ENCODE measurements around the gene TMEM72. TPM values are rescaled to one million over a fixed set of nuclear protein-coding genes. Genes with fewer than 3 reads are reported as not detected.

Gene TMEM72
- total RNA-seq, 1 donor from 2014 or later = not detected

GRCh38 chr10:44947371-44948152 is 36.4 kb downstream of the TMEM72 start:
- ATAC-seq (no peak), DNase-seq (ENCODE audit: low spot score) (no peak)
- intact Hi-C loops (cut with DNase I) = no loop called here

- DNase-seq (ENCODE audit: low spot score) = no peak
- intact Hi-C loops (cut with DNase I) = no loop called here
- no peak for ATAC-seq
Measured at GRCh38 chr10:44948642-44949041, 37.5 kb downstream of the TMEM72 start.

- ATAC-seq (no peak), DNase-seq (ENCODE audit: low spot score) (no peak)
- intact Hi-C loops (cut with DNase I) = no loop called here
Measured at GRCh38 chr10:44949127-44949802, 38.1 kb downstream of the TMEM72 start.

- intact Hi-C loops (cut with DNase I) = no loop called here
- ATAC-seq (peak; percentile 41), DNase-seq (ENCODE audit: low spot score) (no peak)
Measured at GRCh38 chr10:44949915-44950314, 38.8 kb downstream of the TMEM72 start.

GRCh38 chr10:44950326-44951225 is 39.4 kb downstream of the TMEM72 start:
- DNase-seq (ENCODE audit: low spot score) = no peak
- intact Hi-C loops (cut with DNase I) = no loop called here
- peak; percentile 12 for ATAC-seq

- intact Hi-C loops (cut with DNase I) = no loop called here
- ATAC-seq (no peak), DNase-seq (ENCODE audit: low spot score) (no peak)
Measured at GRCh38 chr10:44951576-44952226, 40.6 kb downstream of the TMEM72 start.

- DNase-seq (ENCODE audit: low spot score) = no peak
- ATAC-seq = no peak
- intact Hi-C loops (cut with DNase I) = no loop called here
Measured at GRCh38 chr10:44952779-44953231, 41.7 kb downstream of the TMEM72 start.

GRCh38 chr10:44954042-44954441 is 42.9 kb downstream of the TMEM72 start:
- no peak for ATAC-seq
- DNase-seq (ENCODE audit: low spot score) = no peak

GRCh38 chr10:44954962-44955361 is 43.8 kb downstream of the TMEM72 start:
- intact Hi-C loops (cut with DNase I) = no loop called here
- no peak for ATAC-seq
- DNase-seq (ENCODE audit: low spot score) = no peak

More at GRCh38 chr10:44954042-44954441, 42.9 kb downstream of the TMEM72 start:
- intact Hi-C loops (cut with DNase I) = no loop called here

GRCh38 chr10:44955413-44956070 is 44.4 kb downstream of the TMEM72 start:
- DNase-seq (ENCODE audit: low spot score) (no peak), ATAC-seq (peak; percentile 20)
- intact Hi-C loops (cut with DNase I) = no loop called here

GRCh38 chr10:44956226-44956625 is 45.1 kb downstream of the TMEM72 start:
- intact Hi-C loops (cut with DNase I) = no loop called here
- DNase-seq (ENCODE audit: low spot score) (no peak), ATAC-seq (no peak)

- no peak for ATAC-seq
- intact Hi-C loops (cut with DNase I) = no loop called here
- no peak for DNase-seq (ENCODE audit: low spot score)
Measured at GRCh38 chr10:44956717-44957706, 45.9 kb downstream of the TMEM72 start.

GRCh38 chr10:44958196-44958897 is 47.2 kb downstream of the TMEM72 start:
- intact Hi-C loops (cut with DNase I) = no loop called here
- no peak for DNase-seq (ENCODE audit: low spot score)
- peak; percentile 20 for ATAC-seq

- ATAC-seq = no peak
- intact Hi-C loops (cut with DNase I) = no loop called here
- DNase-seq (ENCODE audit: low spot score) = no peak
Measured at GRCh38 chr10:44958898-44959246, 47.7 kb downstream of the TMEM72 start.

- peak; percentile 97 for DNase-seq (ENCODE audit: low spot score)
- intact Hi-C loops (cut with DNase I) = no loop called here
- ATAC-seq = peak; percentile 91
Measured at GRCh38 chr10:44959247-44960087, 48.3 kb downstream of the TMEM72 start, which contains the start of gene RASSF4. Gene RASSF4 (plus strand): TSS chr10:44959802. CDS start chr10:44970203, 10,401 bp downstream.

GRCh38 chr10:44960088-44960460 is 48.9 kb downstream of the TMEM72 start:
- intact Hi-C loops (cut with DNase I) = no loop called here
- no peak for DNase-seq (ENCODE audit: low spot score)
- no peak for ATAC-seq
